Hematopoietic multipotent progenitor cell treated with erythropoietin and hydrocortisone succinate and interleukin-3 and kit ligand, for 4 days (in vitro differentiated cells): Measurements from ENCODE around the gene DENND1A.

ENCODE experiments used
- DNase-seq: peaks from one replicate; pipeline ENCODE4 v3.0.0-alpha.2; 2015

The DENND1A gene

DNA sequence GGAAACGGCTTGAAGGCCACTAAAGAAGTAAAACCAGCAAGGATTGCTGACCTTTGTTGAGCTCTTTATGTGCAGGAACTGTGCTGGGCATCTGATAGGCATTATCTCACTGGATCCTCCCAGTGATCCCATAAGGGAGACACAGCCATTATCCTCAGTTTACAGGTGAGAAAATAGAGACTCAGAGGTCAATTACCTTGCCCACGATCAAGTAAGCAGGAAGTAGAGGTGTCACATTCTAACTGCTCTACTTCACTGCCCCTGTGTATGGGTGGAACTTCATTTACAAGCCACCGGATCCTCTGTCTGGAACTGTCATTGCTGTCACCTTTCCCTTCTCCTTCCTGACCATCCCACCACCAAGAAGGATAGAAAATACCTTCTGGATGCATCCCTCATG lies 325.1 kb downstream of the DENND1A start:
- no peak for DNase-seq

DNA sequence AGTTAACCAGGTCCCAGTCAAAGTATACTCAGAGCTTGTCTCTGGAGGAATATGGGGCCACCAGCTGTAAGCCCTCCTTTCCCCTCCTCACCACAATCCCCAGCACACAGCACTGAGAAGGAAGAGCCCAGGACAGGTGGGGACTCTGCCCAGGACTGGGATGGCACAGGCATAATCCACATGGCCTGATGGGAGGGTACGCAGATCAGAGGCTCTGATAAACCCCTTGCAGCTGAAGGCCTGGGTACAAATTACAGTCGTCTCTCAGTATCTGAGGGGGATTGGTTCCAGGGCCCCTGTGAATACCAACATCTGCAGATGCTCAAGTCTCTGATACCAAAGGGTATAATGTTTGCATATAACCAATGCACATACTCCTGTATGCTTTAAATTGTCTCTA lies 328.1 kb downstream of the DENND1A start:
- DNase-seq, result no peak

DNA sequence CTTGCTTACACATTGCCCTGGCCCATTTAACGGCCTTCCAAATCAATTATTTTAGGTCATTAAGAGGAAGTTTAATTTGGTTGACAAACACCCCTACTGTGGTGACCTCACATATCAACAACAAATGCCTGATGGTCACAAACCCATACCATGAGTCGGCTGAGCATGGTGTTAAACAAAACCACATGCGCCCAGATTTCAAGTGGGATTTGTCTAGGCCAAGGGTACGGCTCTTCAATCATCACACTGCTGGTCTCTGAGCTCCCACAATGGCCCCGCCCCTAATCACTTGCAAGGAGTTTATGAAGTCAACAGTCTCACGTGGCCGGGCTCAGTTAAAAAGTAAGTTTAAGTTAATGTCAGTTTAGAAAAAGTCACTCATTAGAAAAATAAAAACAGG lies 330.1 kb downstream of the DENND1A start:
- peak; percentile 4 for DNase-seq

DNA sequence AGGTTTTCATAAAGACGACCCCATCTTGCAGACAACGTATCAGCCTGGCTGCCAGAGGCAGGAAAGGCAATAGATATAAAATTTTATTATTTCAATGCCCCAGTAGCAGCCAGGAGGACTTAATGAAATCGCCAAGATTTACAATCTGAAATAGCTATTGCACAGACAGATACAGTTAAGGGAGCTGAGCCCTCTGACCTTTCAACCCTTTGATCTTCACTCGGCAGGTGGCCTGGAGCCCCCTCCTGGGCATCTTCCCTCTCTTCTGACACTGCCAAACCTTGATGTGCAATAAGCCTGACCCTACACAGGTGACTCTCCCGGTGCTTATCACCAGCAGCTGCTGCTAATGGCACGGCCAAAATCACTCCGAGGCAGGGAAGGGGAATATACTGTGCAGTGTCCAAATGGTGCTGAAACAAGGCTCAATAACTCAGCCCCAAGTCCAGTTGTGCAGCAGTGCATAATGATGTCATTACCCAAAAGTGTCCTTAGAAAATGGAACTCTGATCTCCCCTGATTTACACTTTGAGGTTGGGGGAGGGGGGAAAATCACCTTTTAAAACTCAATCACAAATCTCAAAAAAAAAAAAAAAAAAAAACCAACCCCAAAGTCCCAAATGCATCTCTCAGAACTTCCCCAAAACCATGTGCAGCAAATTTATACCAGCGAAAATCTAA lies 331.9 kb downstream of the DENND1A start:
- DNase-seq, result no peak

DNA sequence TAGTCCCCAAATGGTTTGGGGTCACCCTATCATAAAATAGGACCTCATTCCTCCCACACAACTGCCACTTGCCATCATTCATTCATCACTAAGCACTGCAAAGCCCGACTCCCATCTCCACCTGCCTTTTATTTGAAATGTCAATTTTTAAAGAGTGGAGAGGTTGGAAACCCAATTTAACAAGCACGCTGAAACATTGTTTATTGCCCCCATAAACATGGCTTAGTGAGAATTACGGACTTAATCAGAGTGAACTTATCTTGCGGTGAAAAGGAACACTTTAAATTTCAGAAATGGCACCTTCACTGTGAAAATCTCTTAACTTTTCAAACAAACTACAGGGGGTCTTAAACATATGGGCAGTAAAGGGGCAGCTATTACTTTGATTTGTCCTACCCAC lies 332.9 kb downstream of the DENND1A start:
- DNase-seq, result no peak

DNA sequence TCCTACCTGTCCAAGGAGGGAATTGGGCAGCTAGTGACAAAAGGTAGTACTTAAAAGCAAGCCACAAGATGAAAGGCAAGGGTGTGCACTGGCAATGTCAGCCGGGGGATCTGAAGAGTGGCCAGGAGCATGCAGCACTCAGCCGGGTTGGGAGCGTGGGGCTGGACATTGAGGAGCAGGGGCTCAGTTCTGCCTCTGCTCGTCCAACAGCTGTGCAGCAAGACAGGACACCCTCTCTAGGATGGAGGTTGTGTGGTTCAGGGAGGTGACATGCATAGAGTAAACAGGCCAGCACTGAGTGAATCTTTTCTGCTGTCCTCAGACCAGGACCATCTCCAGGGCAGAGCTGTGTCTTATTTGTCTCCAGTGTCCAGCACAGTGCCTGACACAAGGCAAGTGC lies 338.6 kb downstream of the DENND1A start:
- no peak for DNase-seq

DNA sequence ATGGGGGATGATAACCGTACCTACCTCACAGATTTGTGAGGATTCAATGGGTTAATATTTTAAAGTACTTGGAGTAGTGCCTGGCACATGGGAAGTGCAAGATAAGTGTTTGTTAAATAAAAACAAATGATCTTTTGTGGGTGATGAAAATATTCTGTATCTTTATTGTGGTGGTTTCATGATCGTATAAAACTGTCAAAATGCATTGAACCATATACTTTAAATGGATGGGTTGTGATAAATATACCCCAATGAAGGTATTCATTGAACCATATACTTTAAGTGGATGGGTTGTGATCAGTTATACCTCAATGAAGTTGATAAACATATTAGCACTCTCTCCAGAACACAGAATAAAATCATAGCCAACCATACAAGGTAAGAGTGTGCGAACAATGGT lies 339.4 kb downstream of the DENND1A start:
- no peak for DNase-seq

DNA sequence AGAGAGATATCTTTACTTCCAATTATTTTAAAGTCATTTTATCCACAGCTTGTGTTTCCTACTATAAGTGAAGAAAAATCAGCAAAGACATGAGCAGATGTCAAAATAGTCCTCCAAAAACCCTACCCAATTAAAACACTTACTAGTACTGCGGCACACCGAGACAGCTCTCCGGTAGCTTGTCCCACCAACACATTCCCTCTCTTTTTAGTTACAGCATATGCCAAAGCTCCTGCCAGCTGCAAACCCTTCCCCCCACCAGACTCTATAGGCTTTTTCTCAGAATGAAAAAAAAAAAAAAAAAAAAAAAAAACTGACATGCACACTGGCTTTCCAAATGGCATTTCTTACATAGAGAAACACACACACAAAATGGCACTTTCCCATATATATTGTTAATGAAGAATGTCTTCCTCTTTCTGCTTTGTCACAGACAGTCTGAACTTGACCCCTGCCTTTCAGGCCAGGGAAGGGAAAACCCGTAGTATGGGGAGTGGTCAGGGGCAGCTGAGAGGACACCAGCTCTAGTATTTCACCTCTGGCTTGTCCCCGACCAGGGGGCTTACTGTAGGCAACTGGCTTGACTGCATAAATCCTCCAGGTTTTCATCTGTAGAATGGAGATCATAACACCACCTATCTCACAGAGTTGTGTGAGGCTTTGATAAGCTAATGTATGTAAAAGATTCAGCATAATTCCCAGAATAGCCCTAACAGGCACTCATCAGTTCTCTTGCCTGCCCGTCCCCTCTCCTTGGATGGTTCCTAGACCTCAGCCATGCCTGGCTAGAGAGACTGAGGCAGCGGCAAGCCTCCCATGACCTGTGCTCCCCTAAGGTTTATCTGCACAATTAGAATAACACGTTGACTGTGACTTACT lies 340.3 kb downstream of the DENND1A start:
- no peak for DNase-seq

DNA sequence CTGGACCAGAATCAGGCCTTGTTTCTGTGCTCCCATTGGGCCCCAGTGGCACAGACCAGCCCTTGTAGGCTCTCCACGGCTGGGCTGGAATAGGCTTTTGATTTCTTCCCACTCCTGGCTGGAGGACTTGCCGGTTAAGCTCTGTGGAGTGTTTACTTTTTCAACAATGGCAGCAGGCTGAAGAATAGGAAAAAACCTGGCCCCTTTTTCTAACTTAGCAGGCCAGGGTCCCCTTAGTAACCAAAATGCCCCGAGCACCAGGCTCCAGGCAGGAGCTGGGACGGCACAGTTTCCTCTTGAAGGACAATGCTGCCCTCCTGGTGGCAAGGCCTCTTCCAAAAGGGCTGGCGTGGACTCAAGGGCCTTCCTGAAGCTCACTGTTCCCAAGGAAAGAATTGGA lies 343.7 kb downstream of the DENND1A start:
- no peak for DNase-seq

DNA sequence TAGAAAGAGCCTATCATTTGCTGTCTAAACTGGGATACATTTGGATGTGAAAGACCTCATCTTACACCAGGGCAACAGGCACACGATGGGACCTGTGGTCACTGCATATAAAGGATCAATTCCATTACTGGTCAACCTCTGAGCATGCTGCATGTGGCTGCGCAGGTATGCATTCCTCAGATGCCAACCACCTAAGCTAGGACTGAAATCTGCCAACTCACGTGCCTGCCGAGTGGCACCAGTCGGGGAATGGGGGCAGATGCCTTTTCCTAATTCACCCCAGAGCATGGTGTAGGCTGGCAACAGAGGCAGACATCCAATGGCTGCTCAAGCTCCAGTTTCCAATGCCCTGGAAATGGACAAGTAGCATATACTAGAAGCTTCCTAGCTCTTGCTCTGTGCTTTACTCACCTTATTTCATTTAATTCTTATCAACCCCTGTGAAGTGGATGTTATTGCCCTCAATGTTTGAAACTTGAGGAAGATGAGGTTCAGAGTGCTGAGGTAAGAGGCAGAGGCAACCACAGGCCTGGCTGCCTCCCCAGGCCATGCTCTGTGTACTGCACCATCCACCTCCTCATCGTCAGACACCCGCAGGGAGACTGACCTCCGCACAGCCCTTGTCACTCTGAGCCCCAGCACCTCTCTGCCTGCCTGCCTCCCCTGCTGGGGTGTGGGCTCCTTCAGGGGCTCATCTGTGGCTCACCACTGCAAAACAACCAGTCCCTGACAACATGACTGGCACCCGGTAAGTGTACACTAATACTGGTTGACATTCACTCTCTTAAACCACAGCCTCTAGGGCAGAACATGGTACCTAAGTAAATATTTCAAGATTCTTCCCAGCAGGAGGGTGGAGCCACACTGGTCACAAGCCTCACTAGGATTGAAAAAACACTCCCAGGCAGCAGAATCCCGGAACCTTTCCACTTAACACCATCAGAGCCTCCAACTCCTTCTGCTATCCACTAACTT lies 345.4 kb downstream of the DENND1A start:
- no peak for DNase-seq

DNA sequence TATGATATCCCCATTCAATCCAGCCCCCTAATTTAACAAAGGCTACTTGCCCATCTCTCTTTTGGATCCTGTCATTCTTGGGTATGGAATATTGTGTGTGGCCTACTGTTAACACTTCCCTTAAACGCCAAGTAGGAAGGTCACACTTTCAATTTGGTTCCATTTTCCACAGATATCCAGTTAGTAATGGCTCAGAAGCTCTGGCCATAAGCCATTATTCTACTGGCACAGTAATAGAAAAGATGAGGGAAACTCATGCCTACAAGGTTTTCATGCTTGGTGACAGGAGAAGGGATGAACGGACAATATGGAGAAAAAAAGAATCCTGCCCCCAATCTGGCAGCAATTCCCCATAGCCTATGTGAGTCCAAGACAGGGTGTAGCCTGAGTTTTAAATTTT lies 346.3 kb downstream of the DENND1A start:
- DNase-seq, result no peak

DNA sequence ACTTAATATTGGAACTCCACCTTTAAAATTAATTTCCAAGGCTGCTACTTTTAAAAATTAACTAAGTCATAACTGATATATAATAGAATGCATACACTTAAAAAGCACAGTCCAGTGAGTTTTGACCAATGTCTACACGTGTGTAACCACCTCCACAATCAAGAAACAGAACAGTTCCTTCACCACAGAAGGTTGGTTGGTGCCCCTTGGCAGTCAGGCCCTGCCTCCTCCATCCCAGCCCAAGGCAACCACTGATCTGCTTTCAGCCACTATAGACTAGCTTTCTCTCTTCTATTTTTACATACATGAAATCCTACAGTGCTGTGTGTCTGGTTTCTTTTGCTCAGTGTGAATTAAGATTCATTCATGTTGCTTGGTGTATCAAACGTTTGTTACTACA lies 358.7 kb downstream of the DENND1A start:
- no peak for DNase-seq

DNA sequence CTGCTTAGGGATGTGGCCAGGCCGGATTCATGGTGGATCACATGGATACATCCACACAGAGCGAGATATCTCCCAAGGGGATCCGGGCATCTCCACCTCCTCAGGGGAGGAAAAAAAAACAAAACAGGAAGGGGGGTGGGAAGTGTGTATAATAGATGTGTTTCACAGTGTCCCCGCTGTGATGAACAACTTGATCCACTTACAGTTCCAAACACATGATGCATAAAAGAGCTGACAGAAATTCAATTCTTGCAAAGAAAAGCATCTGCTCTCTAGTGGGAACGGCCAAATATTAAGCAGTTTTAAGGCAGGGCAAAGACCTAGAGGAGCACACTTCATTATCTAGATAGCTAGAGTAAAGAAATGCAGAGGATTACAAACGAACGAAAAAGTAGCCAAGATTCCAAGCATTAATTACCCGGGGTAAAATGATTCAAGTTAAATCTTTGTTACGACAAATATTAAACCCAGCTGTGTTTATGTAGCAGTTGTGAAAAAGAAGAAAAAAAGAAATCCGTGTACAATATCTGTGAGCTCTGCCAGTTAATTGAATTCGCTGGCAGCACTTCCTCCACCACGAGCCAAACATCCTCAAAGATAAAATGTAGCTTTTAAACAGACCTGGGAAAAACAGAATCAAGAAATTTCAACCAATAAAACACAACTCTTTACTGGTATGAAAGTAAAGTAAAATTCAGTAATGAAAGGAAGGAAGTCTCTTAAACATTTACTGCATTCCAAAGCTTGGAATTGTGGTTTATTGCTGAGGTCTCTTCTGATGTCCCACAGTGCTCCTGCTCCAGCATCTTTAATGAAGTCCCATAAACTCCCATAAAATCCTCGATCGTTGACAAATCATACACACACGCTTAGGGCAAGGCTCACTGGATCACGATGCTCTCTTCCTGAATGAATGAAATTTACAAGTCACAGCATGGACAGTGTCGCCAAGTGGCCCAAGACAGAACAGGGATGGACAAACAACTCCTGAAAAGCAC lies 360.9 kb downstream of the DENND1A start:
- DNase-seq, result no peak

DNA sequence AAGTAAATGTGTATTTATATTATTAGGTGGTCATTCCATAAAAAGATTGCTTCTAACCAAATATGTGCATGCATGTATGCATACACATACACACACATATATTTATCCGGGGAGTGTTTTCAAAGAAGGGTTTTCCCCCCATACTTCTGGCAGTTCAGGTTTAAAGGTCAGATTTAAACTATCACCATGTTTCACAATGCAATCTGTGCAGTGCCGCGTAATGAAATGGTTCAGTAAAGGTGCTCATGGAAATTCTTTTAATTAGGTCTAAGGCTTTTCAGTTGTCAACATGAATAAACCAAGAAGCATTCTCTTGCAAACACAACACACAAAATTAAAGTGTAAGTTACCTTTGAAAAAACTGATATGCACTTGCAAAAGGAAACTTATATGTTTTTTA lies 362.9 kb downstream of the DENND1A start:
- no peak for DNase-seq

DNA sequence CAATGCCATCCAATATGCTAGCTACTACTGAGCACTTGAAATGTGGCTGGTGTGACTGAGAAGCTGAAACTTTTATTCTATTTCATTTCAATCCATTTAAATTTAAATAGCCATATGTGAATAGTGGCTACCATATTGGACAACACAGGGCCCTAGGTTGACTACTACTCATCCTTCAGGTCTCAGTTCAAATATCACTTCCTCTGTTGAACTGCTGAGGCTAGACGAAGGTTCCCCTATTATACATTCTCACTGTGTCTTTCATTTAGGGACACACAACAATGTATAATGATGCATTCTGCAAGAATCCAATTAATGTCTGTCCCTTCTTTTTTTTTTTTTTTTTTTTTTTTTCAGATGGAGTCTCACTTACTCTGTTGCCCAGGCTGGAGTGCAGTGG lies 365.3 kb downstream of the DENND1A start:
- DNase-seq, result no peak

DNA sequence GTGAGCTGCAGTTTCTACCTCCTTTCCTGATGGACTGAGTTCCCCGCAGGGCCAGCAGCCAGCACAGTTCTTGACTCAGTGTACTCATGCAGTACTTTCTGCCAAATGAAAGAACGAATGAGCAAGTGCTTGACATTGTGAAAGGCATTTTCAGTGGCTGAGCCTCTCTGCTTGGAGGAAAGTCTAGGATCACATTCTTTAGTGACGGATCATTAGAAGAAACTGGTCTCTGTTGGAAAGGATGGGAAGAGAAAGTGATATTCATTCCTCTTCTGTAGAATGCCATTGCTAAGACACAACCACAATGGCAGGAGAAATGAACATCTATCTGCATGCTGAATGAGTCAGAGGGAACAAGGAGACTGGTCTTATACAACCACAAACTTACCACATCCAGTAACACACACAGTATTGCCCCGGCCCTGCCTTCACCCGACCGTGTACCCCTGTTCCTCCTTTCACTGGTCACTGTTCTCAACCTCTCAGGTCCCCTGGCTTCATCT lies 367.0 kb downstream of the DENND1A start:
- DNase-seq, result peak; percentile 47

DNA sequence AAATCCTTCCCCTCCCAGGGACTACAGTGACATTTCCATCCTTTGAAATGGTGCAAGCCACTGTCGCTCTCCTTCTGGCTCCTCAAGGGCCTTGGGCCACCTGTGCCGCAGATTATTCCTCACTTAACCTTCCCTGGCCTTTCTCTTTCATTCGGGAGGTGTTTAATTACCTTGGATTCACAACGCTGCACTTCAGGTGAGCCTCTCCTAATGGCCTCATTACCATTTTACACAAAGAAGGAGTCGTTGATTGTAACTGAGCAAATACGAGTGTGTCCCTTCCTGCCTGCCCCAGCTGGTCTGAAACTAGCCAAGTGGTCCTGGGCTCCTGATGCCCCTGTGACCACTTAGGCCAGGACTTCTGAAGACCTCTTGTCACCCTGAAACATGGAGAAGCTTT lies 368.9 kb downstream of the DENND1A start:
- no peak for DNase-seq

DNA sequence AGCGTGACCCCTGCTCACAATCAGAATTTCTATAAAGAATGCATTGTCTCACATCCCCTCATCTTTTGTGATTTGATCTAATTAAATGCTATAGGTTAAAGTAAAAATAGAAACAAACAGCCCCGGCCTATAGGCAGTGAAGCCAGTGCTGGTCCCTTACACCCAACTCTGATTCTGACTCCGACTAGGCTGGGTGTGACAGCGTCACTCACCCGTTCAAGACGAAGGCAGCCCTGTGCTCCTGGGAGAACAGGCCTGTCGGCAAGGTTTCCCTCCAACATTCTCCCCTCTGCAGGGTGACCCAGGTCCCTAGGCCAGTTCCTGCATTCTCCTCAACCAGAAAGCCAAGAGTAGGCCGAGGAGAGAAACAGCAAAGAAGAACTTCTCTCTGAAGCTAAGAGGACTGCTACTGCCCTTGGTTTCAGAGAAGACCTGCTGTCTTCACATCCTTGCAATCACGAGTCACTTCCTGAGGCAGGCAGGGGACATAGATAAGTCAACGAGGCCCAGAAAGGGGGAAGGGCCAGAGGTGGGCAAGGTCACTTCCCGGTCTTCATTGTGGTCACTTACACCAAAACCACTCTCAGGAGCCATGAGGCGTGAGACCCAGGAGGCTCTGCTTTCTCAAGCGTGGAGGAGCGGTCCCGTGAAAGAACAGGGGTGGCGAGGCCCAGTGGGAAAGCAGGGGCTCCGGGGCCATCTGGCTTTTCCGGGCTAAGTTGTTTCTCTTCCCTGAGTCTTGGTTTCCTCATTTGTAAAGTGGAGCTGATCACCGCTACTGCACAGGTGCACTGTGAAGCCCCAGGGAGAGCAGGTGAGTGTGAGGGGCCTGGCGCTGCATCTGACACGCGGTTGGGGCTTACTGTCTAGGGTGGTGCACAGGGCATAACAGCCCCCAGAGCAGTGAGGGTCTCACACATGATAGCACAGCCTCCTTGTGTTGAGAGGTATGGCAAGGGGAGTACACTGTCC lies 373.2 kb downstream of the DENND1A start:
- DNase-seq, result peak; percentile 55

DNA sequence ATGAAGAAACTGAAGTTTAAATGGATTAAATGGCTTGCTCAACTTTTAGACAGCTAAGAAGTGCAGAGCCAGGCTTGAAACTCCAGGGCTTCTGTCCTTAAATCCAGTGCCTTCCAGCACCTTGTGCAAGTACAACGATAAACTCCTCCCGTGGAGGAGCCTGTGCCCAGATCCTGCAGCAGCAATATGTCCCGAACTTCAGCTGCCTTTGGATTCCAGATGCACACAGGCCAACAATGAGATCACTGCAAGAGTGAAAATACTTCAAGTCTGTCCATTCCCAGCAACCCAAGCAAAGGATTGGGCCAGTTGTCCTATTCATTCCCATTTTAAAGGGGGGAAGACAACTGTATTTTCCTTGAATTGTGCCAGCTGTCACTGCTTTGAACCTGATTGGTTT lies 374.3 kb downstream of the DENND1A start:
- DNase-seq, result no peak

DNA sequence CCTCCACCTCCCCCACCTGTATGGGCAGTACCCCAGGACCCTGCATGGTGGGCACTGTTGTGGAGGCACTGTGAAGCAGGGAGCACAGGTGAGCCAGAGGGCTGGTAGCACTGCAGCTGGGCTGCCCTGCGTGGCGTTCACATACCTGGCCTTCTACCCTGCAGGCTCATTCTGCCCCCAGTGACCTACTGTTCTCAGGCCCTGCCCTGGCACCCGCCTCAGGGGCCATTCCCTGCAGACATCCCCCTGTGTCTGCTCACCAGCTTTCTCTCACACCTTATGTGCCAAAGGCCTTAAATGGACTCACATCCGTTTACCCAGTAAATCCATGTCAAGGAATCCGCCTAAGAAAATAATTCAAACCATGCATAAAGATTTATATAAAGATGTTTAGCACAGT lies 377.4 kb downstream of the DENND1A start:
- no peak for DNase-seq

DNA sequence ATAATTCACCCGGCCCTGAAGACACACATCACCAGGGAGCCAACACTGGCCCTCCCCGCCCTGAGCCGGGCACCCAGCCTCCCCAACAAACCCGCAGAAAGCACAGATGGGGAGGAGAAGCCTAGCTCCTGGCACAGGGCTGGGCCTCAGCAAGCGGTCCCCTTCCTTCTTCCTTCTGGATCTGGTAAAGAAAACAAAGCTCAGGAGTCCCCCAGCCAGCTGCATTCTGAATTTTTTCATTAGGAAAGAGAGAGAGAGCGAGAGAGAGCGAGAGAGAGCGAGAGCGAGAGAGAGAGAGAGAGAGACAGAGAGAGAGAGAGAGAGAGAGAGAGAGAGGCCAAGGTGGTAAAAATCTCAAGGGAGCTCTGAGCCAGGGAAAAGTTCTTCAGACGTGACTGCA lies 378.2 kb downstream of the DENND1A start:
- no peak for DNase-seq
